Peyer's patch (tissue), 4 donors: Measurements from ENCODE around the gene PROSER1. TPM values are rescaled to one million over a fixed set of nuclear protein-coding genes. Genes with fewer than 3 reads are reported as not detected.
"Not testable (repeated sequence)": the region's sequence is repeated elsewhere in the genome, so short reads cannot be mapped to it uniquely, and the experiment has no call there.

Experiments used
- DNase-seq, 3 donors: peaks; one replicate each; pipeline ENCODE4 v3.0.0-alpha.2; 2017 to 2019
- H3K27ac ChIP-seq, 4 donors: fragments of 200-600 bp; sonication (generic); one replicate each; pipeline ENCODE4 v1.5.1; 2016 to 2019
- H3K27me3 ChIP-seq, 2 donors: fragments of 200-600 bp; sonication (generic); one replicate each; pipeline ENCODE4 v1.5.1; 2019
- H3K36me3 ChIP-seq, 3 donors: fragments of 200-600 bp; sonication (generic); one replicate each; pipeline ENCODE4 v1.5.1; 2016 to 2019
- H3K4me1 ChIP-seq, 4 donors: fragments of 200-600 bp; sonication (generic); one replicate each; pipeline ENCODE4 v1.5.1; 2016 to 2019
- H3K4me3 ChIP-seq, 4 donors: fragments of 200-600 bp; sonication (generic); 1 replicate in 3 of 4; 2 replicates in 1 of 4; pipeline ENCODE4 v1.5.1; 2016 to 2019; ENCODE audit warnings: mild to moderate bottlenecking in 1 of 4
- H3K9me3 ChIP-seq, 4 donors: fragments of 200-600 bp; sonication (generic); one replicate each; pipeline ENCODE4 v1.5.1; 2016 to 2019; ENCODE audit warnings: mild to moderate bottlenecking in 1 of 4
- CTCF ChIP-seq, 6 experiments: fragments of 450-650 bp in 4 of 6; fragments of 200-600 bp in 2 of 6; sonication (generic) in 1 of 6; IDR thresholded peaks; one replicate each; pipeline ENCODE4 v1.5.1; 2017 to 2019; ENCODE audit warnings: antibody characterized with exemption in 6 of 6, mild to moderate bottlenecking in 3 of 6, moderate library complexity in 1 of 6
- POLR2A ChIP-seq, 2 donors: fragments of 450-650 bp; IDR thresholded peaks; one replicate each; pipeline ENCODE4 v1.5.1; 2017; ENCODE audit warnings: antibody characterized with exemption in 2 of 2, mild to moderate bottlenecking in 2 of 2, moderate library complexity in 2 of 2
- total RNA-seq, 4 donors: library from RNA; depleted of rRNA; stranded (reverse); fragments of >200 nt; gene quantifications; one replicate each; pipeline ENCODE4 v1.1.0, GENCODE V29; 2016

PROSER1 gene
- total RNA-seq, 4 donors from 2014 or later: 36.5 to 84.2 (median 43.0) TPM

- H3K9me3 ChIP-seq: no peaks in the 10 kb centered on the region
- no peak overlapping the region for H3K27ac ChIP-seq
- TF ChIP-seq POLR2A (IDR thresholded peaks at IDR 0.05) (no peak), CTCF (IDR thresholded peaks at IDR 0.05) (peak in 3 of 6 experiments; percentile 43 to 46 (median 46))
- peaks cover 0 to 65% (median 0%) of the 10 kb centered on the region in 3 donors for H3K36me3 ChIP-seq
- no peaks in the 10 kb centered on the region for H3K4me1 ChIP-seq
- no peak for DNase-seq
- H3K4me3 ChIP-seq: no peak overlapping the region
- H3K27me3 ChIP-seq: no peaks in the 10 kb centered on the region
Measured at GRCh38 chr13:39016787-39017186, 21.1 kb downstream of the PROSER1 start.

- TF ChIP-seq POLR2A (IDR thresholded peaks at IDR 0.05) (no peak), CTCF (IDR thresholded peaks at IDR 0.05) (no peak)
- Histone ChIP-seq H3K27ac (no peak overlapping the region), H3K36me3 (peaks cover 0 to 68% (median 3%) of the 10 kb centered on the region in 3 donors), H3K27me3 (no peaks in the 10 kb centered on the region), H3K9me3 (no peaks in the 10 kb centered on the region), H3K4me1 (no peaks in the 10 kb centered on the region), H3K4me3 (no peak overlapping the region)
- no peak for DNase-seq
Measured at GRCh38 chr13:39016087-39016486, 21.8 kb downstream of the PROSER1 start.

GRCh38 chr13:39013462-39013861 is 24.4 kb downstream of the PROSER1 start:
- H3K27ac ChIP-seq: no peak overlapping the region
- DNase-seq: no peak
- peaks cover 0 to 89% (median 3%) of the 10 kb centered on the region in 3 donors for H3K36me3 ChIP-seq
- H3K4me3 ChIP-seq: no peak overlapping the region
- no peaks in the 10 kb centered on the region for H3K4me1 ChIP-seq
- H3K9me3 ChIP-seq: no peaks in the 10 kb centered on the region
- TF ChIP-seq CTCF (IDR thresholded peaks at IDR 0.05) (no peak), POLR2A (IDR thresholded peaks at IDR 0.05) (no peak)
- H3K27me3 ChIP-seq: no peaks in the 10 kb centered on the region

- H3K27ac ChIP-seq: no peak overlapping the region
- peaks cover 0 to 84% (median 3%) of the 10 kb centered on the region in 3 donors for H3K36me3 ChIP-seq
Measured at GRCh38 chr13:39012608-39013007, 25.3 kb downstream of the PROSER1 start.

GRCh38 chr13:39006371-39007111 is 31.3 kb downstream of the PROSER1 start:
- peaks cover 0 to 26% (median under 1%) of the 10 kb centered on the region in 3 donors for H3K36me3 ChIP-seq
- H3K27ac ChIP-seq, DNase-seq, H3K4me1 ChIP-seq, H3K27me3 ChIP-seq, H3K9me3 ChIP-seq: not testable (repeated sequence)
- peak overlapping the region in 2 of 4 donors; percentile 15 to 17 for H3K4me3 ChIP-seq

More at GRCh38 chr13:39012608-39013007, 25.3 kb downstream of the PROSER1 start:
- Histone ChIP-seq H3K4me3 (no peak overlapping the region), H3K9me3 (no peaks in the 10 kb centered on the region), H3K4me1 (no peaks in the 10 kb centered on the region), H3K27me3 (no peaks in the 10 kb centered on the region)
- DNase-seq: no peak
- no peak for TF ChIP-seq POLR2A (IDR thresholded peaks at IDR 0.05)
- TF ChIP-seq CTCF (IDR thresholded peaks at IDR 0.05): no peak

GRCh38 chr13:38998739-38999138 is 39.1 kb downstream of the PROSER1 start:
- Histone ChIP-seq H3K27me3 (no peaks in the 10 kb centered on the region), H3K9me3 (no peaks in the 10 kb centered on the region), H3K27ac (no peak overlapping the region), H3K36me3 (no peaks in the 10 kb centered on the region), H3K4me3 (no peak overlapping the region), H3K4me1 (no peaks in the 10 kb centered on the region)
- no peak for DNase-seq
- TF ChIP-seq POLR2A (IDR thresholded peaks at IDR 0.05) (no peak), CTCF (IDR thresholded peaks at IDR 0.05) (no peak)
